Loucy (cell line): ENCODE measurements around the gene PTGDS.

Experiments used
- H2AFZ ChIP-seq: fragments of 200-600 bp; sonication (generic); 2 replicates; pipeline ENCODE4 v1.6.0; 2016; ENCODE audit warnings: antibody characterized with exemption, mild to moderate bottlenecking, low read length, moderate library complexity
- H3F3A ChIP-seq: fragments of 200-600 bp; 2 replicates; pipeline ENCODE4 v1.6.0; 2016; ENCODE audit warnings: antibody characterized with exemption, low read depth, mild to moderate bottlenecking
- H3K27me3 ChIP-seq: fragments of 200-600 bp; sonication (generic); 2 replicates; pipeline ENCODE4 v1.6.1; 2014; ENCODE audit warnings: low read length, mild to moderate bottlenecking; ENCODE audit not compliant: insufficient read depth, poor library complexity, severe bottlenecking
- H3K36me3 ChIP-seq: fragments of 200-600 bp; sonication (generic); 2 replicates; pipeline ENCODE4 v1.6.1; 2016; ENCODE audit warnings: low read length; ENCODE audit not compliant: insufficient read depth
- H3K4me1 ChIP-seq: fragments of 200-600 bp; sonication (generic); 2 replicates; pipeline ENCODE4 v1.5.1; 2014; ENCODE audit warnings: low read length, mild to moderate bottlenecking; ENCODE audit not compliant: insufficient read depth, poor library complexity, severe bottlenecking
- H3K4me2 ChIP-seq: fragments of 200-600 bp; sonication (generic); 2 replicates; pipeline ENCODE4 v1.6.0; 2014; ENCODE audit warnings: antibody characterized with exemption, low read length, low read depth, mild to moderate bottlenecking; ENCODE audit not compliant: poor library complexity, severe bottlenecking
- H3K4me3 ChIP-seq: fragments of 200-600 bp; sonication (generic); 2 replicates; pipeline ENCODE4 v1.5.1; 2014; ENCODE audit warnings: low read length, mild to moderate bottlenecking, mixed read lengths; ENCODE audit not compliant: poor library complexity, severe bottlenecking
- H3K79me2 ChIP-seq: fragments of 200-600 bp; sonication (generic); 2 replicates; pipeline ENCODE4 v1.6.1; 2014; ENCODE audit warnings: low read length; ENCODE audit not compliant: insufficient read depth
- H3K9ac ChIP-seq: fragments of 200-600 bp; sonication (generic); 2 replicates; pipeline ENCODE4 v1.6.0; 2014; ENCODE audit warnings: mild to moderate bottlenecking, low read depth, low read length, moderate library complexity; ENCODE audit not compliant: poor library complexity, severe bottlenecking
- H3K9me2 ChIP-seq: fragments of 200-600 bp; sonication (generic); replicated peaks from 2 replicates; pipeline ENCODE4 v1.6.1; 2016; ENCODE audit warnings: low read depth, low read length, mixed read lengths
- H3K9me3 ChIP-seq: fragments of 200-600 bp; sonication (generic); 2 replicates; pipeline ENCODE4 v1.6.1; 2014; ENCODE audit warnings: mild to moderate bottlenecking, antibody characterized with exemption, low read length, low read depth; ENCODE audit not compliant: insufficient read depth
- H4K20me1 ChIP-seq: fragments of 200-600 bp; sonication (generic); 2 replicates; pipeline ENCODE4 v1.6.0; 2014; ENCODE audit warnings: antibody characterized with exemption, low read length, mild to moderate bottlenecking; ENCODE audit not compliant: insufficient read depth, poor library complexity, severe bottlenecking
- CTCF ChIP-seq: fragments of 200-600 bp; sonication (generic); conservative IDR thresholded peaks from 2 replicates; pipeline ENCODE4 v1.5.1; 2014; ENCODE audit warnings: mild to moderate bottlenecking, antibody characterized with exemption, low read length
- EZH2phosphoT487 ChIP-seq: fragments of 200-600 bp; IDR thresholded peaks from 2 replicates; pipeline ENCODE4 v1.6.1; 2018; ENCODE audit warnings: antibody characterized with exemption, mild to moderate bottlenecking, moderate library complexity, borderline replicate concordance

Gene PTGDS

GRCh38 chr9:137029058-137029936 is 52.0 kb downstream of the PTGDS start:
- peaks cover 5% of the 10 kb centered on the region for H4K20me1 ChIP-seq
- H3K4me3 ChIP-seq: peak overlapping the region; percentile 81
- peaks cover 5% of the 10 kb centered on the region; the same call in 1 of the 2 replicates for H3K79me2 ChIP-seq
- TF ChIP-seq CTCF (peak; percentile 86), EZH2phosphoT487 (no peak)
- no peaks in the 10 kb centered on the region for H3K27me3 ChIP-seq
- no peaks in the 10 kb centered on the region for H3K36me3 ChIP-seq
- no peaks in the 10 kb centered on the region for H3K9me2 ChIP-seq
- peaks cover 55% of the 10 kb centered on the region for H3K4me1 ChIP-seq
- H3K4me2 ChIP-seq: peak overlapping the region; percentile 90
- no peak overlapping the region for H2AFZ ChIP-seq
- peak overlapping the region; percentile 92 for H3K9ac ChIP-seq
- no peaks in the 10 kb centered on the region for H3K9me3 ChIP-seq
- peaks cover 12% of the 10 kb centered on the region; the same call in 1 of the 2 replicates for H3F3A ChIP-seq

- Histone ChIP-seq H3K9ac (peak overlapping the region; percentile 92), H3K9me3 (no peaks in the 10 kb centered on the region), H3K36me3 (no peaks in the 10 kb centered on the region), H3K79me2 (peaks cover 5% of the 10 kb centered on the region; the same call in 1 of the 2 replicates), H3K4me2 (peak overlapping the region; percentile 90), H4K20me1 (peaks cover 5% of the 10 kb centered on the region), H2AFZ (no peak overlapping the region), H3K4me3 (peak overlapping the region; percentile 81), H3K27me3 (no peaks in the 10 kb centered on the region), H3F3A (peaks cover 12% of the 10 kb centered on the region; the same call in 1 of the 2 replicates), H3K9me2 (no peaks in the 10 kb centered on the region), H3K4me1 (peaks cover 62% of the 10 kb centered on the region)
- TF ChIP-seq EZH2phosphoT487 (no peak), CTCF (no peak)
Observed at GRCh38 chr9:137030006-137030405, 52.7 kb downstream of the PTGDS start.

GRCh38 chr9:137030538-137031527 is 53.5 kb downstream of the PTGDS start:
- H3K27me3 ChIP-seq: no peaks in the 10 kb centered on the region
- H3K4me3 ChIP-seq: peak overlapping the region; percentile 81
- peaks cover 5% of the 10 kb centered on the region for H4K20me1 ChIP-seq
- TF ChIP-seq EZH2phosphoT487 (no peak), CTCF (no peak)
- no peaks in the 10 kb centered on the region for H3K9me3 ChIP-seq
- peaks cover 63% of the 10 kb centered on the region for H3K4me1 ChIP-seq
- peak overlapping the region; percentile 92 for H3K9ac ChIP-seq
- H2AFZ ChIP-seq: no peak overlapping the region
- H3K4me2 ChIP-seq: peak overlapping the region; percentile 90
- peaks cover 12% of the 10 kb centered on the region; the same call in 1 of the 2 replicates for H3F3A ChIP-seq
- peaks cover 5% of the 10 kb centered on the region; the same call in 1 of the 2 replicates for H3K79me2 ChIP-seq
- H3K36me3 ChIP-seq: no peaks in the 10 kb centered on the region
- H3K9me2 ChIP-seq: no peaks in the 10 kb centered on the region
